Measurements from ENCODE around the gene XRN1.

GRCh38 chr3:142374687-142375086, 73.2 kb downstream of the XRN1 start:
- no peak for TF ChIP-seq POLR2AphosphoS5 (IDR thresholded peaks at IDR 0.05; ENCODE audit: borderline replicate concordance, low read depth, low read length)
- no peak for TF ChIP-seq EZH2 (IDR thresholded peaks at IDR 0.05)
- no peak for TF ChIP-seq FOXP2 (optimal IDR thresholded peaks at IDR 0.05; ENCODE audit: control extremely low read depth, extremely low read length, insufficient read depth)
